Liver (tissue), 3 donors: ENCODE results near the gene TAF4.

Experiments used
- ATF3 ChIP-seq: IDR thresholded peaks from 2 replicates; pipeline ENCODE4 v1.6.1; 2016; ENCODE audit warnings: antibody characterized with exemption
- CTCF ChIP-seq: fragments of 150-350 bp; IDR thresholded peaks from 2 replicates; pipeline ENCODE4 v1.5.1; 2017; ENCODE audit warnings: improper control_type of control experiment, low read depth, low read length; ENCODE audit not compliant: missing input control
- FOXA1 ChIP-seq: IDR thresholded peaks from 2 replicates; pipeline ENCODE4 v1.6.1; 2016; ENCODE audit warnings: antibody characterized with exemption
- GABPA ChIP-seq, 2 donors: IDR thresholded peaks in 1 of 2; conservative IDR thresholded peaks in 1 of 2; 2 replicates each; pipeline ENCODE4 v1.6.1; 2016; ENCODE audit warnings: antibody characterized with exemption in 2 of 2, mild to moderate bottlenecking in 1 of 2, moderate library complexity in 1 of 2
- HNF4A ChIP-seq, 2 donors: conservative IDR thresholded peaks; 2 replicates each; pipeline ENCODE4 v1.6.1; 2016; ENCODE audit warnings: antibody characterized with exemption in 2 of 2, mild to moderate bottlenecking in 2 of 2
- JUND ChIP-seq, 2 donors: IDR thresholded peaks; 2 replicates each; pipeline ENCODE4 v1.6.1; 2016; ENCODE audit warnings: antibody characterized with exemption in 2 of 2
- MAX ChIP-seq: IDR thresholded peaks from 2 replicates; pipeline ENCODE4 v1.6.1; 2016; ENCODE audit warnings: antibody characterized with exemption
- NR2F2 ChIP-seq: IDR thresholded peaks from 2 replicates; pipeline ENCODE4 v1.6.1; 2016; ENCODE audit warnings: antibody characterized with exemption
- RAD21 ChIP-seq, 2 donors: IDR thresholded peaks; 2 replicates each; pipeline ENCODE4 v1.6.1; 2016; ENCODE audit warnings: antibody characterized with exemption in 2 of 2, mild to moderate bottlenecking in 2 of 2
- REST ChIP-seq: IDR thresholded peaks from 2 replicates; pipeline ENCODE4 v1.6.1; 2016; ENCODE audit warnings: antibody characterized with exemption, mild to moderate bottlenecking
- RXRA ChIP-seq, 2 donors: IDR thresholded peaks; 2 replicates each; pipeline ENCODE4 v1.6.1; 2017 to 2018; ENCODE audit warnings: antibody characterized with exemption in 2 of 2, mild to moderate bottlenecking in 1 of 2
- TAF1 ChIP-seq: conservative IDR thresholded peaks from 2 replicates; pipeline ENCODE4 v1.6.1; 2016; ENCODE audit warnings: antibody characterized with exemption, mild to moderate bottlenecking
- ZBTB33 ChIP-seq: IDR thresholded peaks from 2 replicates; pipeline ENCODE4 v1.6.1; 2016; ENCODE audit warnings: antibody characterized with exemption
- donor health status: healthy.
- donor health status: healthy.

- TF ChIP-seq JUND (IDR thresholded peaks at IDR 0.05): no peak
- no peak for TF ChIP-seq CTCF
- no peak for TF ChIP-seq FOXA1
- TF ChIP-seq HNF4A (conservative IDR thresholded peaks at IDR 0.05): no peak
- no peak for TF ChIP-seq ATF3
- no peak for TF ChIP-seq MAX
- TF ChIP-seq TAF1: no peak
- no peak for TF ChIP-seq REST
- TF ChIP-seq GABPA (IDR thresholded peaks at IDR 0.05 in 1 of 2, conservative IDR thresholded peaks at IDR 0.05 in 1 of 2): no peak
- no peak for TF ChIP-seq RAD21 (IDR thresholded peaks at IDR 0.05)
- no peak for TF ChIP-seq ZBTB33
- no peak for TF ChIP-seq NR2F2
- TF ChIP-seq RXRA (IDR thresholded peaks at IDR 0.05): no peak
These were observed 46.7 kb upstream of the TAF4 start for GRCh38 chr20:62112368-62112767.
